K562 (cell line): ENCODE data around the gene NDUFB3. TPM values are rescaled to one million over a fixed set of nuclear protein-coding genes. Genes with fewer than 3 reads are reported as not detected.

Source experiments
- ADNP ChIP-seq: fragments of 200-800 bp; sonication (Bioruptor generic); IDR thresholded peaks from 2 replicates; pipeline ENCODE4 v1.6.1; 2016; ENCODE audit warnings: missing genetic modification characterization, missing compliant biosample characterization
- ARID3A ChIP-seq: IDR thresholded peaks from 2 replicates; pipeline ENCODE4 v1.6.1; 2012; ENCODE audit warnings: low read depth, low read length, improper control_type of control experiment, borderline replicate concordance
- ARID3B ChIP-seq: fragments of 250-450 bp; sonication (Bioruptor Pico); IDR thresholded peaks from 2 replicates; pipeline ENCODE4 v1.4.0; 2020; ENCODE audit warnings: borderline replicate concordance
- ATF2 ChIP-seq: sonication (generic); formaldehyde crosslinking; IDR thresholded peaks from 2 replicates; pipeline ENCODE4 v1.8.1; 2022; ENCODE audit warnings: missing genetic modification reagents
- DLX4 ChIP-seq: fragments of 250-450 bp; sonication (Bioruptor Pico); IDR thresholded peaks from 2 replicates; pipeline ENCODE4 v1.6.1; 2021; ENCODE audit warnings: mild to moderate bottlenecking
- DMBX1 ChIP-seq: fragments of 250-450 bp; sonication (Bioruptor Pico); IDR thresholded peaks from 2 replicates; pipeline ENCODE4 v1.8.0; 2022; ENCODE audit warnings: inconsistent platforms, mild to moderate bottlenecking, moderate library complexity, borderline replicate concordance
- E2F1 ChIP-seq: sonication (generic); formaldehyde crosslinking; IDR thresholded peaks from 2 replicates; pipeline ENCODE4 v1.8.1; 2023; ENCODE audit warnings: mild to moderate bottlenecking, missing genetic modification reagents, moderate library complexity
- HOMEZ ChIP-seq: fragments of 250-450 bp; sonication (Bioruptor Pico); IDR thresholded peaks from 2 replicates; pipeline ENCODE4 v1.4.0; 2020; ENCODE audit warnings: mild to moderate bottlenecking, moderate library complexity
- KDM4B ChIP-seq, 2 experiments: fragments of 450-650 bp in 1 of 2; sonication (generic) in 1 of 2; IDR thresholded peaks; 2 replicates each; pipeline ENCODE4 v1.6.1; 2016 to 2017; ENCODE audit warnings: borderline replicate concordance in 2 of 2, antibody characterized with exemption in 1 of 2, low read depth in 1 of 2, mild to moderate bottlenecking in 1 of 2
- KLF10 ChIP-seq: fragments of 250-450 bp; sonication (Bioruptor Pico); IDR thresholded peaks from 2 replicates; pipeline ENCODE4 v1.6.1; 2021; ENCODE audit warnings: matching md5 sums
- KLF6 ChIP-seq: fragments of 250-450 bp; sonication (Bioruptor Pico); IDR thresholded peaks from 2 replicates; pipeline ENCODE4 v1.4.0; 2020; ENCODE audit warnings: mild to moderate bottlenecking, moderate library complexity, borderline replicate concordance
- NR4A1 ChIP-seq, 2 experiments: fragments of 250-450 bp in 1 of 2; fragments of 450-650 bp in 1 of 2; sonication (Bioruptor Pico) in 1 of 2; IDR thresholded peaks; 2 replicates each; pipeline versions ENCODE4 v1.4.0 to v1.6.1; 2016 to 2020; ENCODE audit warnings: mild to moderate bottlenecking in 2 of 2, missing compliant biosample characterization in 1 of 2, missing genetic modification characterization in 1 of 2, moderate library complexity in 1 of 2
- RB1 ChIP-seq: fragments of 450-650 bp; IDR thresholded peaks from 2 replicates; pipeline ENCODE4 v1.6.1; 2017; ENCODE audit warnings: low read depth, mild to moderate bottlenecking
- SIX5 ChIP-seq, 2 experiments: IDR thresholded peaks; 2 replicates each; pipeline ENCODE4 v1.6.1; 2011; ENCODE audit warnings: low read length in 2 of 2, borderline replicate concordance in 1 of 2, low read depth in 1 of 2, mild to moderate bottlenecking in 1 of 2, moderate library complexity in 1 of 2; ENCODE audit not compliant: insufficient read depth in 1 of 2
- STAT5B ChIP-seq: fragments of 250-450 bp; sonication (Bioruptor Pico); IDR thresholded peaks from 2 replicates; pipeline ENCODE4 v1.8.0; 2021; ENCODE audit warnings: mild to moderate bottlenecking, inconsistent platforms
- WHSC1 ChIP-seq: IDR thresholded peaks from one replicate; pipeline ENCODE4 v1.6.1; 2012; ENCODE audit warnings: low read length, control low read depth, inconsistent platforms
- ZFX ChIP-seq: sonication (generic); formaldehyde crosslinking; IDR thresholded peaks from 2 replicates; pipeline ENCODE4 v1.8.0; 2022; ENCODE audit warnings: mild to moderate bottlenecking, missing genetic modification reagents, moderate library complexity
- ZNF354B ChIP-seq: fragments of 250-450 bp; sonication (Bioruptor Pico); IDR thresholded peaks from 2 replicates; pipeline ENCODE4 v1.4.0; 2020
- ZNF717 ChIP-seq: fragments of 250-450 bp; sonication (Bioruptor Pico); IDR thresholded peaks from 2 replicates; pipeline ENCODE4 v1.5.0; 2021
- polyA plus RNA-seq, 8 experiments: library from polyadenylated mRNA; depleted of rRNA in 4 of 8; stranded (reverse) in 5 of 8; unstranded in 3 of 8; fragments of >200 nt; fragmentation: Nextera tagmentation in 2 of 8; fragmentation: Illumina TruSeq in 1 of 8; extraction: Ambion mirVana in 2 of 8; extraction: Trizol in 1 of 8; gene quantifications; 2 replicates each; pipeline versions ENCODE4 v1.2.1 to v1.2.3, GENCODE V29; 2011 to 2014; ENCODE audit warnings: inconsistent platforms in 1 of 8, missing spikeins in 1 of 8
- total RNA-seq, 7 experiments: library from RNA; depleted of rRNA in 6 of 7; stranded (reverse); fragments of >200 nt in 6 of 7; fragmentation: Illumina TruSeq in 2 of 7; extraction: Trizol in 2 of 7; gene quantifications; 2 replicates each; pipeline versions ENCODE4 v1.2.1 to v1.2.3, GENCODE V29; 2011 to 2021; ENCODE audit warnings: low replicate concordance in 1 of 7

Gene NDUFB3
- total and polyA plus RNA-seq, 9 of the 15 experiments (the other 6 are each of a cell fraction or from before 2014, with no cell fraction given) = 126 to 786 (median 156) TPM

- TF ChIP-seq HOMEZ (CRISPR knock-in tag) (no peak), ARID3B (no peak), ATF2 (CRISPR knock-in tag) (no peak), STAT5B (CRISPR knock-in tag) (no peak), RB1 (peak; percentile 72; the same call in 1 of the 2 replicates), WHSC1 (no peak), DMBX1 (CRISPR knock-in tag) (no peak), ZNF354B (CRISPR knock-in tag) (no peak), ZFX (CRISPR knock-in tag) (peak; percentile 58), NR4A1 (CRISPR knock-in tag; IDR thresholded peaks at IDR 0.05) (no peak), NR4A1 (tag; IDR thresholded peaks at IDR 0.05) (no peak; the same call in 1 of the 2 replicates), ZNF717 (CRISPR knock-in tag) (no peak), E2F1 (no peak), ARID3A (no peak), KDM4B (IDR thresholded peaks at IDR 0.05; ENCODE audit: borderline replicate concordance in 2 of 2, low read depth in 1 of 2) (no peak), DLX4 (CRISPR knock-in tag) (no peak), KLF10 (no peak), SIX5 (IDR thresholded peaks at IDR 0.05; ENCODE audit: borderline replicate concordance in 1 of 2, insufficient read depth in 1 of 2, low read depth in 1 of 2, low read length in 2 of 2) (peak in 1 of 2 experiments; percentile 38; a peak in 2 of 4 replicates), KLF6 (CRISPR knock-in tag) (no peak), ADNP (tag) (no peak)
Observed at GRCh38 chr2:201071479-201072200, at the start of gene NDUFB3, which contains the start of gene HYCC2 (continued).
